HG02938 (cell line): Measurements from ENCODE around the gene C14orf180.

ENCODE experiments used
- ATAC-seq: cut with Tn5 transposase; IDR thresholded peaks from one replicate; pipeline ENCODE4 v1.9.1; 2021; ENCODE audit warnings: mild to moderate bottlenecking, moderate library complexity; ENCODE audit not compliant: unreplicated experiment

C14orf180 gene

DNA sequence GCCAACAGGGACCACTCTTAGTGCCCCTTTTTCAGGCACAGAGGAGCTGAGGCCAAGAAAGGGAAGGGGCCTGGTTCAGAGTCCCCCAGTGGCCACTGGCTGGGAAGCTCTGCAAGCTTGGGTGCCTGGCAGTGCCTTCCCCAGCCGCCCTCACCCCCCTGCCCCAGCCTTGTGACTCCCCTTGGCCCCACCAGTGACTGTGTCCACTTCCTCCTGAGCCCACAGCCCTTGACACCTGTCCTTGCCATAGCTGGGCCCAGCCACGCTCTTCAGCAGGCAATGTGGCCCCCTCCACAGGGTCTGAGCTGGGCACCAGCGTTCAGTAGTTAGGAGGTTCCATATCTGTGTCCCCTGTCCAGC is 19.0 kb upstream of the C14orf180 start:
- ATAC-seq, result no peak

DNA sequence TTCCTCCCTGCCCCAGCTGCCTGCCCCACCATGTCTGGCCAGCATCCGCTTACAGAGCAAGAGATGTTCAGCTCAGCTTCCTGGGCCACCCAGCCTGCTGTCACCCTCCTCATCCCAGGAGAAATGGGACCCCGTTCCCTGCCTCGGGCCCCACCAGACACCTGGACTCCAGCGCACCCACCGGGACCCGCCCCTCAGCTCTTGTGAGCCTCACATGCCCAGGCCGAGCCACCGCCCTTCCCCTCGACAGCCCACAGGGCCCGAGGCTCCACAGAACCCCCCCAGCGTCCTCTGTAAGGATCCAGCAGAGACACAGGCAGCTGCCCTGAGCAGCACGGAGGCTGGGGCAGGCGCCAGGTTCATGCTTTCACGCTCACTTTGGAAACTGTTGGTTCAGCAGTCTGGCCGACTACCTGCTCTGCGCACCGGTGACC is 18.4 kb upstream of the C14orf180 start:
- no peak for ATAC-seq

DNA sequence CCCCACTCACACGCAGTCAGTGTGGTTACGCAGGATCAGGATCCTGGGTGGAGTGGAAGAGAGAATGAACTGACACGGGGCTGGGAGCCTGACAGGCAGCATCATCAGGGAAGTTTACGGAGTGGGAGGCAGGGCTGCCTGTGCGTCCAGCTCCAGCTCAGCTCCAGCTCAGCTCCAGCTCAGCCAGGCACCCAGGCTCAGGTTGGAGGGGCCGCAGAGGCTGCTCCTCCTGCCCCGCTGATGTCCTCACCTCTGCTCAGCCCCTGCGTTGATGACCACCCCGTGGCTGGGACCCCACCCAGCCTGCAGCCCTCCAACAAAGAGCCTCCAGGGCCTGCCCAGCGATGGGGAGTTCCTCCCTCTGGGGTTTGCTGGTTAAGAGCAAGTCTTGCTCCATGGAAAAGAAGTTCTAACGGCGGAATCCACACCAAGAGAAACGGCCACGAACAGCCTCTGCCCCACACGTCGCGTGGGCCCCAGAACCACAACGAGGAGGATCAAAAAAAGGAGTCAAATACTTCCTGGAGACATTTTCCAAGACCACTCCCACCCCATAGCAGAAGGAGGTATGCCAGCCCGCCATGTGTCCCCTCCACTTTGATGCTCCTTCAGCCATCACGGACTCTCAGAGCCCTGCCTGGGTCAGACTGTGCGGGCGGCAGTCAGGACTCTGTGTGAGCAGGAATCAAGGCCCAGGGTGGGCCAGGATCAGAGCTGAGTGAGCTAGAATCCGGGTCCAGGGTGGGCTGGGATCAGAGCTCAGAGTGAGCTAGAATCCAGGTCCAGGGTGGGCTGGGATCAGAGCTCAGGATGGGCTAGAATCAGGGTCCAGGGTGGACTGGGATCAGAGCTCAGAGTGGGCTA is 17.7 kb upstream of the C14orf180 start:
- ATAC-seq, result no peak

DNA sequence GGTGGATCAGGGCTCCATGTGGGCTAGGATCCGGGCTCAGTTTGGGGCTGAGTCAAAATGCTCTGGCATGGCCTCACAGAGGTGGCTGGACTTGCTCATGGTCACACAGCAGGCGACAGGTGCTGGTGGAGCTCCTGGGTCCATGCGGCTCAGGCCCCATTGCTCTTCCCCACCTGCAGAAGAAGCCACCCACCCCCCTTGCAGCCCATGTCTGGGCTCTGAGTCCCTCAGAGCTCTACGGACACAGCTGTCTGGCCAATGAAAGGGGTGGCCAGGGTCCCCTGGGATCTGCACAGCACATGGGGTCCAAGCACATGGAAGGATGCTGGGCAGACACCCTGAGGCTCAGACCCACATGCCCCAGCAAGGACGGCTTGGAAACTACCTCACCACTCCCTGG is 17.0 kb upstream of the C14orf180 start:
- ATAC-seq, result no peak

DNA sequence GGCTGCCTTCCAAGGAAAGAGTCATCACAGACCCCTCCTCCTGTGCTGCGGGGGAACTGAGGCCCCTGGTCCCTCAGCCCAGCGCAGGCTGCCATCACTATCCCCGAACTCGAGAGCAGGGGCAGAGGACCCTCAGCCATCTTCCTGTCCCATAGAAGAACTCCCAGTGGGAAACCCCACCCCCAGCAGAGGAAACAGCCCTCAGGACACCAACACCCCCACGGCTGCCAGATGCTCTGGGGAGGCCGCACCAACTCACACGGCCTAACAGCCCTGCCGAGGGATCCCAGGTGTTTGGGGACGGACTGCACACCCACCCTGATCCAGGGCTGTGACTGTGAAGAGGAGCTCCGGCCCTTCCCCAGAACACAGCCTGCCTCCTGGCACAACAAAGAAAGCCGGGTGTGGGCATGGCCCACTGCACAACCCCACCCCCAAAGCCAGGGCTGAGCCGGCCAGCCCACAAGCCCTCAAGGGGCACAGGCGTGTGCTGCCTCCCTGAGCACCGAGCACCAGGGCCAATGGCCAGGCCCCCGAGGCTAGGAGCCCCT is 16.3 kb upstream of the C14orf180 start:
- ATAC-seq, result no peak

- ATAC-seq, result no peak
Observed at GRCh38 chr14:104563742-104564615, 15.6 kb upstream of the C14orf180 start.

DNA sequence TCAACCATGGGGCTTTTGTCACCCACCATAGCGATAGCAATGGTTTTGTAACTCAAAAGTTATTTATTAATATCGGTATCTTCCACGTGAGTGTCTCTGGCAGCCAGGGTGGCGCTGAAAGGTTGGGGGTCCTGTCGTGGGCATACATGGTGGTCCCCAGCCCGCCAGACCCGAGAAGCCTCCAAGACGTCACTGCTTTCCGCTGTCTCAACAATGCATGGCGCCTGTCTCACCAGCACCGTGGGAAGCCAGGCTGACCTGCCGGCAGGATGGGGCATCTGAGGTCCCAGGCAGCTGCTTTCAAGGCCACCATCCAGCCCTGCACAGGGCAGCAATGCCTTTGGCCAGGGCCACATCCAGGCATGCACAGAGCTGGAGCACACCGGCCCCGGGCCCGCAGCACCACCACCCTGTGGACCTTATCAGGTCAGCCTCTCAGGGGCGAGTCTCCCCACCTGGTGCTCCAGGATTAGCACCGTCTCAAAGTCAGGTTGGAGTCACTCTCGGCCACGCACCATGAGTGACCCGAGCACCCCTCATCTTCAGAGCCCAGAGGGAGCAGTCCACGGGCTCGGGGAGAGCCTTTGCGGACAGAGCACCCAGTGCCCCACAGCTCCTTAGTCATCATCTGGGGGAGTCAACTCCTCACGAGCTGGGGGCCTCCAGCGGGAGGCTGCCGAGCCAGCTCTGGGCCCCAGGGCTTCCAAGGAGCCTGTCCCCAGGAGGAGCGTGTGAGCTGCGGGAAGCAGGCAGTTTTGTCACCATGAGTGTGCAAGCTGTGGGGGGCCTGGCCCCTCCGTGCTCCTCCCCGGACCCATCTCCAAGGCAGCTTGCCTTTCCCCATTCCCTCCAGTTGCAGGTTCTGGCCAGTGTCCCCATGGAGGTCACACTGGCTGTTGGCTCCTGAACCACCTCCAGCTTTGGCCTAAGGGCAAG is 14.6 kb upstream of the C14orf180 start:
- no peak for ATAC-seq

DNA sequence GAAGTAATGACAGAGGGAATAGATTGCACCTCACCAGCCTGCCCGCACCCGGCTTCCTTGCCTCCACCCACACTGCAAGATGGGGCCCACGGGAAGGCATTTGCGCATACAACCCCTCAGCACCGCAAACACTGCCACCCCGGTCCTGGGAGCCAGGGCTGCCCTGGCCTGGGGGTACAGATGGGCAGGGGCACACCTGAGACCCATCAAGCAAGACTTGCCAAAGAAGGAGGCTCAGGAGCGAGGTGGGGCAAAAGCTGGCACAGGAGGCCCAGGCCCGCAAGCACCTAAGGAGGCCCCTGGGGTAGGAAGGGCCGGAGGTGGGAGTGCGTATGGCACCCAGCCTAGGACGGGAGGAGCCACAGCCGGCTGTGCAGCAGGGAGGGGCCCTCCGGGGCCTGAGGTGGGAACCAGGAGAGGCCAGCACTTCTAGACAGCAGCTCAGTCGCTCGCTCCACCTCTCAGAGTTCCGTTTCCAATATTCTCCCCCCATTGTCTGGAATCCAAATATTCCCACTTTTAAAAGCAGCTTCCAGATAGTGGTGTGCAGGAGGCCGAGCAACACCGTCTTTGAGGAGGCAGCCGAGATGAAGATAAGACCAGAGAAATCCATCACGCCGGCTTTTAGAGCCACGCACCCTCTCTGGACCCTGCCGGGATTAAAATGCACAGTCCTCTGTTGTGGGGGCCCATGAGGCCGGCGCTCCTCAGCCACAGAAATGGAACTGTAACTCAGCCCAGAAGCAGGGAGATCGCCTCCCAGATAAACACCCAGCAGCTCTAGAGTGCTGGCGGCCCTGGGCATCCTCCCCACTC is 12.2 kb upstream of the C14orf180 start:
- ATAC-seq, result no peak

GRCh38 chr14:104567957-104568225 is 11.7 kb upstream of the C14orf180 start:
- no peak for ATAC-seq

DNA sequence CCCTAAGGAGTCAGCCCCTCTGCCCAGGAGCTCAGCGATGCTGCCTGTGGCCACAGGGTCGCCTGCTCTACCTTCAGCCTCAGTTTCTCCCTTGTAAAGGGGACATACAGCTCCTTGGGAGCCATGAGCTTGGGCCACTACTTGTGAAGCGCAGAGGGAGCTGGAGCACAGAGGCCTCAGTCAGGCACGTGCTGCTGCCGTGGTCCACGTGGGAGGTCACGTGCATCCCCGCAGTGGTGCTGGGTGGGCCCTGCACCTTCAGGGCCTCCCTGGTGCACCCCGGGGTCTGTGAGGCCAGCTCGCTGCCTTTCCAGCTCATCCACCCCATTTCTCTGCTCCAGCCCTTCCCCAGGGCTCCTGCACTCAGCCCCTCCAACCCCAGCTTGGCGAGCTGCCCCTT is 10.9 kb upstream of the C14orf180 start:
- ATAC-seq, result no peak

GRCh38 chr14:104569435-104569834 is 10.1 kb upstream of the C14orf180 start:
- ATAC-seq, result no peak

DNA sequence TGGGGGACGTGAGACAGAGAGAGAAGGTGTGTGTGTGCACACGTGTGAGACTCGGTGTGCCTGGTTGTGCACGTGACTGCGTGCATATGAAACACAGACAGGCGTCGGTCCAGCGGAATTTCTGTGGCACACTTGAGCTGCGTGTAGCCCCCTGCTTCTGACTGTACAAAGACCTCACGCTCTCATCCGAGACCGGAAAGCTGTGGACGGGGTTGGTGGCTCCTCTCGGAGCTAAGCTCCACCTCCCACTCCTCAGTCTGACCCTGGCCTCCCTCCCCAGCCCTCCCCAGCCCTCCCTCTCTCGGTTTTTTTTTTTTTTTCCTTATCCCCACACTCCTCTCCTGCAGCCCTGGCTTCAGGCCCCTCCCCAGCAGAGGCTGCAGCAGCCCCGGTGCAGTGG is 8.3 kb upstream of the C14orf180 start:
- ATAC-seq, result no peak

DNA sequence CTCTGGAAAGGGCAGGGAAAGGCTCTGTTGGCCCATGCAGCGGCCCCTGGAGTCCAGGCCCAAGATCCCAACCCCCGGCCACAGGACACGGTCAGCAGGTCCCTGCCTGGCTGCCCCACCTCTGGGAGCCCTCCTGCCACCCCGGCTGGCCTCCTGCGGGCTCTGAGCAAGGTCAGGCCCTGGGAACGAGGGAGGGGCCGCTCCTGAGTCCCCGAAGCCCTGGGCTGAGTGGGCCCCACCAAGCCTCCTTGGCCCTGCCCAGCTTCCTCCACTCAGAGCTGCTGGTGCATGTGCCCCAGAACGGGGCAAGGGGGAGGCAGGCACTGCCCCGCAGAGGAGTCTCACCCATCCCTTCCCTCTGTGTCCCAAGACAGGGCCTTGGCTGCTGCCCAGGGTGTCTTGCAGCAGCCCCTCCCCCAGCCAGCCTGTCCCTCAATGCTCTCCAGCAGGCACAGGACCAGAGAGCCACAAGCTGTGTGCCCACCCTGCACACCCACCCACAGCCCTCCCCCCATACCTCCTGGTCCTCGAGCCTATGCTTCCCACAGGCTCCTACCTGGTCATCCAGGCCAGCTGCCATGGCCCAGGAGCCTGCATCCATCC is 7.4 kb upstream of the C14orf180 start:
- no peak for ATAC-seq

DNA sequence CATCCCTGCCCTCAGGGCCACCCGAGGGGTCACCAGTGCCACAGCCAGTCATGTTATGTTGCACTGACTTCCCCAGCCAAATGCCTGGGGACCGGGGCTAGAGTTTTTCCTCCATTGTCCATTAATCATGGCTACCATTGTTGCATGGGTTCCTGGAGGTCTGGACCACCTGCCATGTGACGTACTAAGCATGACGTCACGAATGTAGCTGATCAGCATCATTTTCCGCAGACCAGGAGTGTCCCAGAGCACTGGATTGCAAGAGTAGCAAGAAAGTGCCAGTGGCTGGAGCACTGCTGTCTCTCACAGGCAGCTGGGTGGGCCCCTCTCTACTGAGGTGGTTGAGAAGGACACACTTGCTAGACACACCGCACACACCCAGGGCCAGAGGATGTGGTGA is 6.9 kb upstream of the C14orf180 start:
- ATAC-seq, result no peak

- ATAC-seq, result no peak
Observed at GRCh38 chr14:104573930-104574329, 5.6 kb upstream of the C14orf180 start.

DNA sequence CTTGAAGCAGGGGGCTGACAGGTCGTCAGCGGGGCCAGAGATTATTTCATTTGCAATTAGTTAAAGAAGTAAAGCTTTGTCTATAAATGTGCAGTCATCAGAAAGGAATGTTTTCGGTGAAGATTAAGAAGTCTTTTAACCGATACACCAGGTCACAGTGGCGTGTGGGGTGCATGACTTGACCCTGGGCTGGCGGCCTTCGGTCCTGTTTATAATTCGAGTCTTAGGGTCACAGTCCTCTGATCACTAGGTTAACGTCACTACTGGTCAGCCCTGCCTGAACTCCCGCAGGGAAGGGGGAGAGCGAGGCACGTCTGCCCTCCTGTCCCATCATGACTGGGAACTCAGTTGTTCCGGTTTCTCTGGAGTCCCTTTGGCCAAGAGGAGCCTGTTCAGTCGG is 5.0 kb upstream of the C14orf180 start:
- no peak for ATAC-seq

- ATAC-seq, result no peak
Observed at GRCh38 chr14:104574978-104575583, 4.5 kb upstream of the C14orf180 start.

- no peak for ATAC-seq
Observed at GRCh38 chr14:104576232-104576969, 3.2 kb upstream of the C14orf180 start.

DNA sequence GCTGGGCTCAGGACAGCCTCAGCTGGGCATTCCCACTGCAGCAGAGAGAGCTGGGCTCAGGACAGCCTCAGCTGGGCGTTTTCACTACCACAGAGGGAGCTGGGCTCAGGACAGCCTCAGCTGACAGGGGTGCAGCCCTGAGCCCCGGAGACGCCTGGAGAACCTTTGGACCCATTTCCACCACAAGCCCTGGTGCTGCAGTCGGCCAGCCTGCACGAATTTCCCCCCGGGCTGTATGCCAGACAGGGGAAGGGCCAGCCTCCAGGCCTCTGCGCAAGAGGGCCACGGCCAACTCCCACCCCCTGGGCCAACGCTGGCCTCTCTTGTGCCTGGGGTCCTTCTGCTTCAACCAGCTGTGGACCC is 2.6 kb upstream of the C14orf180 start:
- no peak for ATAC-seq
